Natural killer cell (primary cell): ENCODE data around the gene ZNF217. TPM values are rescaled to one million over a fixed set of nuclear protein-coding genes. Genes with fewer than 3 reads are reported as not detected.

Experiments
- ATAC-seq, 3 donors: fragments of 150-1000 bp in 2 of 3; fragments of 200-7000 bp in 1 of 3; cut with Tn5 transposase; 1 replicate in 1 of 3; 2 replicates in 2 of 3; pipeline ENCODE4 v1.10.0; 2021; ENCODE audit warnings: mild to moderate bottlenecking in 2 of 3, moderate library complexity in 2 of 3
- DNase-seq, 2 donors: peaks; one replicate each; pipeline versions ENCODE4 v3.0.0 to v3.0.0-alpha.2; 2013 to 2021; ENCODE audit warnings: mixed read lengths in 1 of 2
- H3K27ac ChIP-seq: one replicate; pipeline ENCODE4 v1.5.1; 2013; ENCODE audit warnings: mild to moderate bottlenecking, low read length
- H3K27me3 ChIP-seq: one replicate; pipeline ENCODE4 v1.6.1; 2013; ENCODE audit warnings: low read length; ENCODE audit not compliant: control insufficient read depth, insufficient read depth
- H3K36me3 ChIP-seq: one replicate; pipeline ENCODE4 v1.6.1; 2013; ENCODE audit warnings: low read length; ENCODE audit not compliant: control insufficient read depth, insufficient read depth
- H3K4me1 ChIP-seq: one replicate; pipeline ENCODE4 v1.6.1; 2013; ENCODE audit warnings: low read length; ENCODE audit not compliant: control insufficient read depth, insufficient read depth
- H3K4me3 ChIP-seq: one replicate; pipeline ENCODE4 v1.5.1; 2013; ENCODE audit warnings: low read length
- H3K9me3 ChIP-seq: one replicate; pipeline ENCODE4 v1.6.1; 2013; ENCODE audit warnings: low read length; ENCODE audit not compliant: control insufficient read depth, insufficient read depth
- H3K27ac Mint-ChIP-seq, 2 donors: one replicate each; pipeline ENCODE4 v1.8.0; 2022; ENCODE audit warnings: mild to moderate bottlenecking in 2 of 2, mixed read lengths in 2 of 2, moderate library complexity in 1 of 2
- H3K27me3 Mint-ChIP-seq, 2 donors: one replicate each; pipeline ENCODE4 v1.8.0; 2022; ENCODE audit warnings: low read depth in 2 of 2, mixed read lengths in 2 of 2
- H3K36me3 Mint-ChIP-seq: one replicate; pipeline ENCODE4 v1.8.0; 2022; ENCODE audit warnings: mixed read lengths
- H3K4me1 Mint-ChIP-seq, 2 donors: one replicate each; pipeline ENCODE4 v1.8.0; 2022; ENCODE audit warnings: mixed read lengths in 2 of 2
- H3K4me3 Mint-ChIP-seq: one replicate; pipeline ENCODE4 v1.8.0; 2022; ENCODE audit warnings: mild to moderate bottlenecking, moderate library complexity, mixed read lengths
- H3K9me3 Mint-ChIP-seq, 2 donors: one replicate each; pipeline ENCODE4 v1.8.0; 2022; ENCODE audit warnings: mixed read lengths in 2 of 2
- WGBS: methylation state at CpG from one replicate; pipeline ENCODE4 v1.1.7; 2013; ENCODE audit warnings: missing lambda C conversion rate; ENCODE audit not compliant: insufficient coverage; 5-methylcytosine and 5-hydroxymethylcytosine counted together
- intact Hi-C: fragments of 100-400 bp; cut with micrococcal nuclease; formaldehyde crosslinking; loops from one replicate; pipeline ENCODE4 v1.14.2; 2022
- total RNA-seq, 4 donors: library from RNA; stranded (reverse); fragments of 120-200 nt in 1 of 4; gene quantifications; one replicate each; pipeline versions ENCODE4 v1.2.3 to v1.2.4, GENCODE V29; 2013 to 2022
- TF ChIP-seq, protein P1 (sequence below): fragments of 200-600 bp; IDR thresholded peaks from one replicate; pipeline ENCODE4 v1.8.0; 2022; ENCODE audit warnings: antibody characterized with exemption

ZNF217 gene
- total RNA-seq, 3 donors from 2014 or later (not counting 1 experiment from before 2014, with no cell fraction given), result 56.1 to 69.1 (median 59.0) TPM

DNA sequence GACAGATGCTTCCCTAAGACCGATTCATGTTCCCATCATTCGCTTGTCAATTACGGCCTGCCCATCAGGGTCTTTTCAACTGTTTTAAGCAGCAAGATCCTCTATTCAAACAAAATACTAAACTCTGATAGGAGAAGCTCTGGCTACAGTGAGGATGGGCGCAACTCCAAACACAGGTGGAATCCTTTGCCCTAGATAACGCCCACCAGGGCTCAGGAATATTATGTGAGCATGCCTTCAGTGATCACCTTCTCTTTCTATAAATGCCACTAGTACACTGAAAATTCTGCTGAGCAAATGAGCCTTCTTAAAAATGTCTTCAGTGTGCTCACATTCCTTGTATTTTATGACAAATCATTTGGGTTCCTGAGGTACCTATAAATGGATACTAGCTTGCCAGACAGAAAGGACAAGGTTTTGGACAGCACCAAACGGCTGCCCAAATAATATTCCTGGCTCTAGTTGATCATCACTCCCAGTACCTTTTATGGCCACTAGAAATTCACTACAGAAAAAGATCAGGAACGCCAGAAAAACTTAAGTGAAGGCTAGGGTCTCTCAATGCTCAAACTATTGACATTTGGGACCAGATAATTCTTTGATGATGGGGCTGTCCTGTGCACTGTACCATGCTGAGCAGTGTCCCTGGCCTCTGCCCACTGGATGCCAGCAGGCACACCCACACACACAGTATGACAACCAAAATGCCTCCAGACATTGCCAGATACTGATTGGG, 13.1 kb downstream of the ZNF217 start:
- TF ChIP-seq, protein P1, sequence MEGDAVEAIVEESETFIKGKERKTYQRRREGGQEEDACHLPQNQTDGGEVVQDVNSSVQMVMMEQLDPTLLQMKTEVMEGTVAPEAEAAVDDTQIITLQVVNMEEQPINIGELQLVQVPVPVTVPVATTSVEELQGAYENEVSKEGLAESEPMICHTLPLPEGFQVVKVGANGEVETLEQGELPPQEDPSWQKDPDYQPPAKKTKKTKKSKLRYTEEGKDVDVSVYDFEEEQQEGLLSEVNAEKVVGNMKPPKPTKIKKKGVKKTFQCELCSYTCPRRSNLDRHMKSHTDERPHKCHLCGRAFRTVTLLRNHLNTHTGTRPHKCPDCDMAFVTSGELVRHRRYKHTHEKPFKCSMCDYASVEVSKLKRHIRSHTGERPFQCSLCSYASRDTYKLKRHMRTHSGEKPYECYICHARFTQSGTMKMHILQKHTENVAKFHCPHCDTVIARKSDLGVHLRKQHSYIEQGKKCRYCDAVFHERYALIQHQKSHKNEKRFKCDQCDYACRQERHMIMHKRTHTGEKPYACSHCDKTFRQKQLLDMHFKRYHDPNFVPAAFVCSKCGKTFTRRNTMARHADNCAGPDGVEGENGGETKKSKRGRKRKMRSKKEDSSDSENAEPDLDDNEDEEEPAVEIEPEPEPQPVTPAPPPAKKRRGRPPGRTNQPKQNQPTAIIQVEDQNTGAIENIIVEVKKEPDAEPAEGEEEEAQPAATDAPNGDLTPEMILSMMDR, result no peak
- DNase-seq (no peak), ATAC-seq (no peak)
- Histone ChIP-seq H3K27ac (peak overlapping the region; percentile 46), H3K4me1 (peaks cover 48% of the 10 kb centered on the region), H3K36me3 (peaks cover 51% of the 10 kb centered on the region), H3K27me3 (no peaks in the 10 kb centered on the region), H3K4me3 (no peak overlapping the region), H3K9me3 (no peaks in the 10 kb centered on the region)
- intact Hi-C loops, result loop anchor here (5.0 kb wide), 1 partner anchor 262 kb away; no protein-coding TSS in a partner anchor
- Mint-ChIP-seq H3K4me3 (peak overlapping the region; percentile 71), H3K27me3 (no peaks in the 10 kb centered on the region), H3K36me3 (no peaks in the 10 kb centered on the region), H3K27ac (peak overlapping the region; percentile 90 to 92), H3K4me1 (peaks cover 57 to 68% of the 10 kb centered on the region in 2 donors), H3K9me3 (no peaks in the 10 kb centered on the region)
- 49% methylated on average over 7 of the region's 7 CpGs for WGBS

- Histone ChIP-seq H3K9me3 (no peaks in the 10 kb centered on the region), H3K36me3 (peaks cover 57% of the 10 kb centered on the region), H3K4me3 (peak overlapping the region; percentile 4), H3K27ac (peak overlapping the region; percentile 46), H3K27me3 (no peaks in the 10 kb centered on the region), H3K4me1 (peaks cover 45% of the 10 kb centered on the region)
- no peaks in the 10 kb centered on the region for H3K27me3 Mint-ChIP-seq
- peak overlapping the region; percentile 90 to 92 for H3K27ac Mint-ChIP-seq
- peak in 1 of 3 donors; percentile 5 for ATAC-seq
- peak in 1 of 2 donors; percentile 66 for DNase-seq
- H3K36me3 Mint-ChIP-seq, result peaks cover 3% of the 10 kb centered on the region
- H3K4me3 Mint-ChIP-seq, result peak overlapping the region; percentile 71
- TF ChIP-seq, protein P1, result no peak
- intact Hi-C loops, result loop anchor here (2.0 to 10.0 kb wide), 4 partner anchors 173 to 485 kb away; no protein-coding TSS in a partner anchor
- 4% methylated on average over 9 of the region's 10 CpGs for WGBS
- H3K4me1 Mint-ChIP-seq, result peaks cover 60 to 66% of the 10 kb centered on the region in 2 donors
- H3K9me3 Mint-ChIP-seq, result no peaks in the 10 kb centered on the region
Measured at GRCh38 chr20:53579581-53580375, 13.9 kb downstream of the ZNF217 start.

DNA sequence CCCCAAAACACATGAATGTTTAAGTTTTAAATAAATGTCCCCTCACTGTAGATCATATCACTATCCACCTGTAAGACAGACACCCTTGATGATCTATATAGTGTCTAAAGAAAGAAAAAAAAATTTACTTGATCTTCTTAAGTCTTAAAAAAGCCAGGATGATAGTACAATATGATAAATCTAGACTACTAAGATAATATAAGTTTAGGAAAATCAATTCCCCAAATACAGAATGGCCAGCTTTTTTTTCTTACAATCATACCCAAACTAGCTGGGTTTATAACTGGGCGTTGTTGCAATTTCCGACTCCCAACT, 14.4 kb downstream of the ZNF217 start:
- Mint-ChIP-seq H3K36me3 (peaks cover 6% of the 10 kb centered on the region), H3K9me3 (no peaks in the 10 kb centered on the region), H3K4me3 (peak overlapping the region; percentile 74), H3K27ac (peak overlapping the region; percentile 90 to 92), H3K27me3 (no peaks in the 10 kb centered on the region), H3K4me1 (peaks cover 56 to 60% of the 10 kb centered on the region in 2 donors)
- no peak for DNase-seq
- H3K27me3 ChIP-seq, result no peaks in the 10 kb centered on the region
- ATAC-seq, result no peak
- TF ChIP-seq, protein P1, result no peak
- H3K4me3 ChIP-seq, result peak overlapping the region; percentile 4
- H3K4me1 ChIP-seq, result peaks cover 45% of the 10 kb centered on the region
- peaks cover 60% of the 10 kb centered on the region for H3K36me3 ChIP-seq
- peak overlapping the region; percentile 46 for H3K27ac ChIP-seq
- intact Hi-C loops, result loop anchor here (2.0 to 10.0 kb wide), 3 partner anchors 173 to 486 kb away; no protein-coding TSS in a partner anchor
- 50% methylated on average over 2 of the region's 2 CpGs for WGBS
- H3K9me3 ChIP-seq, result no peaks in the 10 kb centered on the region
